Measurements from ENCODE around the gene UQCC5. TPM values are rescaled to one million over a fixed set of nuclear protein-coding genes. Genes with fewer than 3 reads are reported as not detected.

The UQCC5 gene
- polyA plus RNA-seq, 1 of the 3 experiments (the other 2 are of a cell fraction), result 124 TPM

DNA sequence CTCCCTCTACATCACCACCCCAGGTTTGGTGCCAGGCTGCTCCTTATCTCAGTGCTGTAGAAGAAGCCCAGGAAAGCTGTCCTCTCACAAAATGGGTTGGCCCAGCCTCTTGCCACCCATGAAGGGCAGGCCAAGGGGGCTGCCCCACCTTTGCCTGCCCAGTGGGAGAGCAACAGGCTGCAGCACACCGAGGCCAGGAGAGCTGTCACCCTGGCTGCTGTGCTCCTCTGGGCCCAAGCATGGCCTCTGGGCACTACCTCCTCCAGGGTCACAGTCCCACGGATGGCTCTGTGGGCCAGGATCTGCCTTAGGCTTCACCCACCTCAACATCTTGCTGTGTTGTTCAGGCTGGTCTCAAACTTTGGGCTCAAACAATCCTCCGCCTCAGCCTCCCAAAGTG lies 47.7 kb upstream of the UQCC5 start:
- H3K4me3 ChIP-seq (ENCODE audit: low read depth in 2 of 2, low read length in 1 of 2), result no peak overlapping the region
- H3K9ac ChIP-seq, result no peak overlapping the region
- H4K20me1 ChIP-seq (ENCODE audit: insufficient read depth), result no peaks in the 10 kb centered on the region
- H3K27me3 ChIP-seq (ENCODE audit: insufficient read depth), result no peaks in the 10 kb centered on the region
- H3K9me2 ChIP-seq, result no peaks in the 10 kb centered on the region
- ChIA-PET POLR2A (interaction anchor here (1.0 to 2.3 kb wide), 2 partner anchors 9 to 38 kb away, joined by 5 to 8 read pairs; no protein-coding TSS in a partner anchor), CTCF (interaction anchor here (4.6 kb wide), 1 partner anchor 17 kb away, joined by 24 read pairs; no protein-coding TSS in a partner anchor)
- H2AFZ ChIP-seq (ENCODE audit: low read depth), result no peak overlapping the region
- H3K9me3 ChIP-seq, result no peaks in the 10 kb centered on the region
- no peak overlapping the region for H3K27ac ChIP-seq (ENCODE audit: low read depth in 2 of 2, low read length in 1 of 2)
- H3F3A ChIP-seq (replicated peaks; ENCODE audit: insufficient read depth), result no peaks in the 10 kb centered on the region
- H3K79me2 ChIP-seq (ENCODE audit: insufficient read depth), result no peaks in the 10 kb centered on the region
- no peak overlapping the region for H3K4me2 ChIP-seq
- no peak for DNase-seq
- WGBS (ENCODE audit: low lambda C conversion rate), result 80% methylated on average over 2 of the region's 3 CpGs
- H3K4me1 ChIP-seq (ENCODE audit: control insufficient read depth in 1 of 2, insufficient read depth in 2 of 2, low read depth in 1 of 2, low read length in 1 of 2), result peaks cover 3 to 13% of the 10 kb centered on the region in 2 experiments; a peak in 2 of 4 replicates
- TF ChIP-seq ELF1 (IDR thresholded peaks at IDR 0.05) (no peak), GATA2 (CRISPR knock-in tag; IDR thresholded peaks at IDR 0.05) (no peak), TCF12 (IDR thresholded peaks at IDR 0.05) (no peak), NRF1 (IDR thresholded peaks at IDR 0.05; ENCODE audit: low read depth, low read length) (no peak), SIN3A (IDR thresholded peaks at IDR 0.05; ENCODE audit: borderline replicate concordance, low read depth, low read length) (no peak), RCOR1 (IDR thresholded peaks at IDR 0.05; ENCODE audit: low read length) (no peak), YY1 (IDR thresholded peaks at IDR 0.05; ENCODE audit: low read depth) (no peak), RFX5 (IDR thresholded peaks at IDR 0.05; ENCODE audit: low read length) (no peak), RXRA (IDR thresholded peaks at IDR 0.05; ENCODE audit: borderline replicate concordance, low read depth) (no peak), SMC3 (IDR thresholded peaks at IDR 0.05; ENCODE audit: low read depth, low read length) (no peak), MXI1 (IDR thresholded peaks at IDR 0.05; ENCODE audit: low read depth, low read length) (no peak)
- TF ChIP-seq, protein P1, sequence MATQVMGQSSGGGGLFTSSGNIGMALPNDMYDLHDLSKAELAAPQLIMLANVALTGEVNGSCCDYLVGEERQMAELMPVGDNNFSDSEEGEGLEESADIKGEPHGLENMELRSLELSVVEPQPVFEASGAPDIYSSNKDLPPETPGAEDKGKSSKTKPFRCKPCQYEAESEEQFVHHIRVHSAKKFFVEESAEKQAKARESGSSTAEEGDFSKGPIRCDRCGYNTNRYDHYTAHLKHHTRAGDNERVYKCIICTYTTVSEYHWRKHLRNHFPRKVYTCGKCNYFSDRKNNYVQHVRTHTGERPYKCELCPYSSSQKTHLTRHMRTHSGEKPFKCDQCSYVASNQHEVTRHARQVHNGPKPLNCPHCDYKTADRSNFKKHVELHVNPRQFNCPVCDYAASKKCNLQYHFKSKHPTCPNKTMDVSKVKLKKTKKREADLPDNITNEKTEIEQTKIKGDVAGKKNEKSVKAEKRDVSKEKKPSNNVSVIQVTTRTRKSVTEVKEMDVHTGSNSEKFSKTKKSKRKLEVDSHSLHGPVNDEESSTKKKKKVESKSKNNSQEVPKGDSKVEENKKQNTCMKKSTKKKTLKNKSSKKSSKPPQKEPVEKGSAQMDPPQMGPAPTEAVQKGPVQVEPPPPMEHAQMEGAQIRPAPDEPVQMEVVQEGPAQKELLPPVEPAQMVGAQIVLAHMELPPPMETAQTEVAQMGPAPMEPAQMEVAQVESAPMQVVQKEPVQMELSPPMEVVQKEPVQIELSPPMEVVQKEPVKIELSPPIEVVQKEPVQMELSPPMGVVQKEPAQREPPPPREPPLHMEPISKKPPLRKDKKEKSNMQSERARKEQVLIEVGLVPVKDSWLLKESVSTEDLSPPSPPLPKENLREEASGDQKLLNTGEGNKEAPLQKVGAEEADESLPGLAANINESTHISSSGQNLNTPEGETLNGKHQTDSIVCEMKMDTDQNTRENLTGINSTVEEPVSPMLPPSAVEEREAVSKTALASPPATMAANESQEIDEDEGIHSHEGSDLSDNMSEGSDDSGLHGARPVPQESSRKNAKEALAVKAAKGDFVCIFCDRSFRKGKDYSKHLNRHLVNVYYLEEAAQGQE (IDR thresholded peaks at IDR 0.05; ENCODE audit: low read depth, low read length), result no peak
- TF ChIP-seq, protein P2, sequence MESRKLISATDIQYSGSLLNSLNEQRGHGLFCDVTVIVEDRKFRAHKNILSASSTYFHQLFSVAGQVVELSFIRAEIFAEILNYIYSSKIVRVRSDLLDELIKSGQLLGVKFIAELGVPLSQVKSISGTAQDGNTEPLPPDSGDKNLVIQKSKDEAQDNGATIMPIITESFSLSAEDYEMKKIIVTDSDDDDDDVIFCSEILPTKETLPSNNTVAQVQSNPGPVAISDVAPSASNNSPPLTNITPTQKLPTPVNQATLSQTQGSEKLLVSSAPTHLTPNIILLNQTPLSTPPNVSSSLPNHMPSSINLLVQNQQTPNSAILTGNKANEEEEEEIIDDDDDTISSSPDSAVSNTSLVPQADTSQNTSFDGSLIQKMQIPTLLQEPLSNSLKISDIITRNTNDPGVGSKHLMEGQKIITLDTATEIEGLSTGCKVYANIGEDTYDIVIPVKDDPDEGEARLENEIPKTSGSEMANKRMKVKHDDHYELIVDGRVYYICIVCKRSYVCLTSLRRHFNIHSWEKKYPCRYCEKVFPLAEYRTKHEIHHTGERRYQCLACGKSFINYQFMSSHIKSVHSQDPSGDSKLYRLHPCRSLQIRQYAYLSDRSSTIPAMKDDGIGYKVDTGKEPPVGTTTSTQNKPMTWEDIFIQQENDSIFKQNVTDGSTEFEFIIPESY (IDR thresholded peaks at IDR 0.05; ENCODE audit: borderline replicate concordance, low read depth), result no peak
- H3K36me3 ChIP-seq (replicated peaks in 1 of 2; ENCODE audit: control insufficient read depth in 1 of 2, insufficient read depth in 2 of 2, low read length in 1 of 2), result peaks cover 14 to 61% of the 10 kb centered on the region in 2 experiments

Data from SK-N-SH (cell line).